K562 (cell line): ENCODE measurements around the gene MACROD2. TPM values are rescaled to one million over a fixed set of nuclear protein-coding genes. Genes with fewer than 3 reads are reported as not detected.

Source experiments
- ATAC-seq: fragments of 200-7000 bp; cut with Tn5 transposase; 3 replicates; pipeline ENCODE4 v1.9.1; 2020; ENCODE audit warnings: moderate library complexity
- BruUV-seq: library from RNA; stranded (reverse); fragments of 400-500 nt; replicated peaks from 2 replicates; lab custom pipeline; 2021; lab: Mats Ljungman, UMichigan
- CTCF ChIA-PET: fragments of 300-600 bp; formaldehyde crosslinking; extraction: SDS; loops from one replicate; lab custom pipeline; 2021; ENCODE audit warnings: low intra/inter-chr PET ratio; lab: Yijun Ruan, JAX
- POLR2A ChIA-PET: fragments of 300-600, 350-650 bp; sonication (Branson Sonifier 250); formaldehyde crosslinking; extraction: SDS; loops from one replicate; lab custom pipeline; 2021; ENCODE audit warnings: antibody characterized with exemption, inconsistent platforms; lab: Yijun Ruan, JAX
- DNase-seq, 4 experiments: peaks; one replicate each; pipeline versions ENCODE4 v3.0.0 to v3.0.0-alpha.2; 2011 to 2018; ENCODE audit warnings: low spot score in 3 of 4, mixed read lengths in 3 of 4; ENCODE audit errors: extremely low read depth in 1 of 4
- FAIRE-seq: peaks from 2 replicates; lab custom pipeline; 2011; peaks lifted over from hg19 to GRCh38; lab: Jason Lieb, UNC
- H2AFZ ChIP-seq: 2 replicates; pipeline ENCODE4 v1.6.0; 2011; ENCODE audit warnings: low read depth, low read length, control low read depth, inconsistent platforms
- H3K27ac ChIP-seq: fragments of 200-600 bp; 3 replicates; pipeline ENCODE4 v1.8.0; 2011; ENCODE audit warnings: low read depth, mild to moderate bottlenecking, control low read depth, inconsistent platforms, low read length, moderate library complexity, mixed read lengths; ENCODE audit errors: extremely low read depth
- H3K27me3 ChIP-seq, 2 experiments: fragments of 300-600 bp in 1 of 2; 2 replicates in 1 of 2; 3 replicates in 1 of 2; pipeline versions ENCODE4 v1.6.0 to v1.8.0; 2011; ENCODE audit warnings: inconsistent platforms in 2 of 2, low read length in 2 of 2, mild to moderate bottlenecking in 1 of 2, mixed read lengths in 1 of 2, moderate library complexity in 1 of 2; ENCODE audit not compliant: control insufficient read depth in 2 of 2, insufficient read depth in 2 of 2
- H3K36me3 ChIP-seq: fragments of 300-600 bp; 3 replicates; pipeline ENCODE4 v1.8.0; 2011; ENCODE audit warnings: mild to moderate bottlenecking, low read length, inconsistent platforms; ENCODE audit not compliant: control insufficient read depth, insufficient read depth
- H3K4me1 ChIP-seq, 2 experiments: fragments of 200-600 bp in 1 of 2; replicated peaks in 1 of 2; 2 replicates in 1 of 2; 3 replicates in 1 of 2; pipeline versions ENCODE4 v1.5.1 to v1.8.0; 2011; ENCODE audit warnings: inconsistent platforms in 2 of 2, low read length in 2 of 2, mild to moderate bottlenecking in 1 of 2, mixed read lengths in 1 of 2, moderate library complexity in 1 of 2; ENCODE audit not compliant: control insufficient read depth in 2 of 2, insufficient read depth in 2 of 2
- H3K4me2 ChIP-seq: 2 replicates; pipeline ENCODE4 v1.6.1; 2011; ENCODE audit warnings: low read length, control low read depth, inconsistent platforms, mixed read lengths; ENCODE audit not compliant: insufficient read depth
- H3K4me3 ChIP-seq: fragments of 200-600 bp; sonication (generic), shearing (Covaris generic); 2 replicates; pipeline ENCODE4 v1.5.1; 2016; ENCODE audit warnings: control low read depth, inconsistent platforms
- H3K79me2 ChIP-seq: fragments of 200-600 bp; 3 replicates; pipeline ENCODE4 v1.8.0; 2011; ENCODE audit warnings: low read length, inconsistent platforms; ENCODE audit not compliant: control insufficient read depth, insufficient read depth
- H3K9ac ChIP-seq, 2 experiments: 2 replicates each; pipeline versions ENCODE4 v1.6.0 to v1.6.1; 2011; ENCODE audit warnings: low read depth in 2 of 2, low read length in 2 of 2, control low read depth in 1 of 2, inconsistent platforms in 1 of 2, mild to moderate bottlenecking in 1 of 2, mixed read lengths in 1 of 2; ENCODE audit not compliant: insufficient read depth in 1 of 2
- H3K9me1 ChIP-seq: one replicate; pipeline ENCODE4 v1.6.0; 2011; ENCODE audit warnings: inconsistent platforms, mild to moderate bottlenecking, low read length, moderate library complexity; ENCODE audit not compliant: control insufficient read depth, insufficient read depth
- H3K9me3 ChIP-seq: replicated peaks from 2 replicates; pipeline ENCODE4 v1.5.1; 2011; ENCODE audit warnings: low read depth, low read length, inconsistent platforms; ENCODE audit not compliant: control insufficient read depth, insufficient read depth
- H4K20me1 ChIP-seq: replicated peaks from 2 replicates; pipeline ENCODE4 v1.6.1; 2011; ENCODE audit warnings: low read length, inconsistent platforms, mixed read lengths; ENCODE audit not compliant: control insufficient read depth, insufficient read depth
- HDAC6 ChIP-seq: IDR thresholded peaks from 2 replicates; pipeline ENCODE4 v1.6.1; 2012; ENCODE audit warnings: low read depth, mild to moderate bottlenecking, control low read depth, inconsistent platforms, low read length, moderate library complexity
- NFIC ChIP-seq: fragments of 450-650 bp; IDR thresholded peaks from 2 replicates; pipeline ENCODE4 v1.6.1; 2017; ENCODE audit warnings: mild to moderate bottlenecking, inconsistent platforms
- NFIX ChIP-seq: fragments of 250-450 bp; sonication (Bioruptor Pico); IDR thresholded peaks from 2 replicates; pipeline ENCODE4 v1.4.0; 2020; ENCODE audit warnings: low read depth, mild to moderate bottlenecking, moderate library complexity
- NRF1 ChIP-seq, 2 experiments: fragments of 450-650 bp; IDR thresholded peaks in 1 of 2; conservative IDR thresholded peaks in 1 of 2; 2 replicates each; pipeline ENCODE4 v1.6.1; 2014; ENCODE audit warnings: mild to moderate bottlenecking in 2 of 2
- SMAD4 ChIP-seq: fragments of 250-450 bp; sonication (Bioruptor Pico); conservative IDR thresholded peaks from 2 replicates; pipeline ENCODE4 v1.8.0; 2021; ENCODE audit warnings: inconsistent platforms, mild to moderate bottlenecking, moderate library complexity
- ZNF121 ChIP-seq: sonication (generic); formaldehyde crosslinking; conservative IDR thresholded peaks from 2 replicates; pipeline ENCODE4 v1.8.0; 2022; ENCODE audit warnings: missing genetic modification reagents
- ZNF134 ChIP-seq: fragments of 250-450 bp; sonication (Bioruptor Pico); conservative IDR thresholded peaks from 2 replicates; pipeline ENCODE4 v1.4.0; 2020
- ZNF184 ChIP-seq: sonication (generic); formaldehyde crosslinking; IDR thresholded peaks from 2 replicates; pipeline ENCODE4 v1.5.0; 2020; ENCODE audit warnings: missing genetic modification reagents
- ZNF592 ChIP-seq: fragments of 450-650 bp; IDR thresholded peaks from 2 replicates; pipeline ENCODE4 v1.6.1; 2017; ENCODE audit warnings: antibody characterized with exemption, mild to moderate bottlenecking
- WGBS: fragments of 100-300 bp; shearing (Covaris generic); methylation state at CpG from one replicate; pipeline ENCODE4 v1.1.6; 2016; ENCODE audit warnings: low coverage, mixed read lengths; ENCODE audit not compliant: insufficient coverage; ENCODE audit errors: missing lambda C conversion rate; 5-methylcytosine and 5-hydroxymethylcytosine counted together
- in situ Hi-C: fragments of 300-500 bp; cut with MboI; formaldehyde crosslinking; loops from 4 replicates; pipeline ENCODE4 v1.15.0; 2018; ENCODE audit warnings: inconsistent platforms, mixed read lengths
- intact Hi-C: fragments of 100-400 bp; cut with micrococcal nuclease; formaldehyde crosslinking; loops from 2 replicates; pipeline ENCODE4 v1.14.2; 2022
- polyA plus RNA-seq, 8 experiments: library from polyadenylated mRNA; depleted of rRNA in 4 of 8; stranded (reverse) in 5 of 8; unstranded in 3 of 8; fragments of >200 nt; fragmentation: Nextera tagmentation in 2 of 8; fragmentation: Illumina TruSeq in 1 of 8; extraction: Ambion mirVana in 2 of 8; extraction: Trizol in 1 of 8; gene quantifications; 2 replicates each; pipeline versions ENCODE4 v1.2.1 to v1.2.3, GENCODE V29; 2011 to 2014; ENCODE audit warnings: inconsistent platforms in 1 of 8, missing spikeins in 1 of 8
- total RNA-seq, 7 experiments: library from RNA; depleted of rRNA in 6 of 7; stranded (reverse); fragments of >200 nt in 6 of 7; fragmentation: Illumina TruSeq in 2 of 7; extraction: Trizol in 2 of 7; gene quantifications; 2 replicates each; pipeline versions ENCODE4 v1.2.1 to v1.2.3, GENCODE V29; 2011 to 2021; ENCODE audit warnings: low replicate concordance in 1 of 7

MACROD2 gene
- total and polyA plus RNA-seq, 9 of the 15 experiments (the other 6 are each of a cell fraction or from before 2014, with no cell fraction given) = not detected

- no peak for TF ChIP-seq ZNF592
- TF ChIP-seq ZNF184 (CRISPR knock-in tag) = no peak
- no peak for TF ChIP-seq NRF1 (conservative IDR thresholded peaks at IDR 0.05 in 1 of 2, IDR thresholded peaks at IDR 0.05 in 1 of 2)
- TF ChIP-seq ZNF134 = no peak
- TF ChIP-seq SMAD4 (CRISPR knock-in tag) = no peak
- no peak for TF ChIP-seq HDAC6
Measured at GRCh38 chr20:15445056-15445840, 1449.9 kb downstream of the MACROD2 start (continued).

- in situ Hi-C loops = no loop called here
- no peak overlapping the region for H3K27ac ChIP-seq
- H3K4me1 ChIP-seq = no peaks in the 10 kb centered on the region
- H3K79me2 ChIP-seq = no peaks in the 10 kb centered on the region
- H2AFZ ChIP-seq = no peak overlapping the region
- FAIRE-seq (no peak), ATAC-seq (no peak), DNase-seq (no peak)
- no peak overlapping the region for H3K4me3 ChIP-seq
- TF ChIP-seq ZNF121 (CRISPR knock-in tag) = no peak
- peak; percentile 35; the same call in 1 of the 2 replicates for TF ChIP-seq NFIC
- peak; percentile 21; the same call in 1 of the 2 replicates for TF ChIP-seq NFIX (CRISPR knock-in tag)
- no peaks in the 10 kb centered on the region for H3K27me3 ChIP-seq
- POLR2A ChIA-PET = interaction anchor here (0.6 to 0.7 kb wide), 2 partner anchors 9 to 443 kb away, joined by 4 to 6 read pairs; no protein-coding TSS in a partner anchor
- 1% methylated on average over 9 of the region's 9 CpGs for WGBS
- intact Hi-C loops = no loop called here
- H4K20me1 ChIP-seq = no peaks in the 10 kb centered on the region
- BruUV-seq = no TSS peak
- no peaks in the 10 kb centered on the region for H3K9me3 ChIP-seq
- no peak overlapping the region for H3K4me2 ChIP-seq
- CTCF ChIA-PET = no interaction called here
- H3K9me1 ChIP-seq = no peaks in the 10 kb centered on the region
- no peaks in the 10 kb centered on the region for H3K36me3 ChIP-seq
- no peak overlapping the region for H3K9ac ChIP-seq
Measured at GRCh38 chr20:15446373-15446772, 1451.1 kb downstream of the MACROD2 start.
